ENCODE data around the gene TMEM184A. TPM values are rescaled to one million over a fixed set of nuclear protein-coding genes. Genes with fewer than 3 reads are reported as not detected.

The TMEM184A gene
- total RNA-seq, 4 donors from 2014 or later, result 0.55 to 3.3 (median 1.3) TPM

- DNase-seq, result no peak
- Histone ChIP-seq H3K27ac (peak overlapping the region; percentile 98 to 100 (median 99)), H3K9me3 (no peaks in the 10 kb centered on the region), H3K27me3 (no peaks in the 10 kb centered on the region), H3K4me1 (peaks cover 38% of the 10 kb centered on the region in 2 donors), H3K4me3 (peak overlapping the region; percentile 65 to 78 (median 70)), H3K36me3 (no peaks in the 10 kb centered on the region)
- TF ChIP-seq CTCF (IDR thresholded peaks at IDR 0.05 in 4 of 5, conservative IDR thresholded peaks at IDR 0.05 in 1 of 5) (no peak), POLR2A (IDR thresholded peaks at IDR 0.05) (no peak)
- ATAC-seq, result peak; percentile 0 to 1
- intact Hi-C loops (cut with DNase I; ENCODE audit: low total_unique reads), result loop anchor here (1.0 to 10.0 kb wide), 3 partner anchors 18 to 486 kb away; partner anchors contain the start of genes GPR146 and INTS1
- in situ Hi-C loops (cut with MboI; ENCODE audit: low sequenced_read_pairs in 4 of 4), result no loop called here
Measured at GRCh38 chr7:1530946-1531262, 25.1 kb downstream of the TMEM184A start.

- Histone ChIP-seq H3K27ac (peak overlapping the region in 3 of 4 donors; percentile 99 to 100 (median 99)), H3K9me3 (no peaks in the 10 kb centered on the region), H3K27me3 (no peaks in the 10 kb centered on the region), H3K4me3 (no peak overlapping the region), H3K36me3 (no peaks in the 10 kb centered on the region), H3K4me1 (peaks cover 27 to 28% of the 10 kb centered on the region in 2 donors)
- TF ChIP-seq CTCF (IDR thresholded peaks at IDR 0.05 in 4 of 5, conservative IDR thresholded peaks at IDR 0.05 in 1 of 5) (no peak), POLR2A (IDR thresholded peaks at IDR 0.05) (no peak)
- no peak for ATAC-seq
- peak in 1 of 2 donors; percentile 18 for DNase-seq
- in situ Hi-C loops (cut with MboI; ENCODE audit: low sequenced_read_pairs in 4 of 4) (no loop called here), intact Hi-C loops (cut with DNase I; ENCODE audit: low total_unique reads) (loop anchor here (1.0 to 10.0 kb wide), 3 partner anchors 16 to 485 kb away; partner anchors contain the start of genes GPR146 and INTS1)
Measured at GRCh38 chr7:1529383-1530116, 26.5 kb downstream of the TMEM184A start.

GRCh38 chr7:1526271-1526754, 29.7 kb downstream of the TMEM184A start:
- Histone ChIP-seq H3K36me3 (no peaks in the 10 kb centered on the region), H3K27ac (no peak overlapping the region), H3K27me3 (no peaks in the 10 kb centered on the region), H3K9me3 (no peaks in the 10 kb centered on the region), H3K4me3 (no peak overlapping the region), H3K4me1 (no peaks in the 10 kb centered on the region)
- ATAC-seq (no peak), DNase-seq (no peak)
- TF ChIP-seq POLR2A (IDR thresholded peaks at IDR 0.05) (no peak), CTCF (IDR thresholded peaks at IDR 0.05 in 4 of 5, conservative IDR thresholded peaks at IDR 0.05 in 1 of 5) (no peak)
- intact Hi-C loops (cut with DNase I; ENCODE audit: low total_unique reads) (no loop called here), in situ Hi-C loops (cut with MboI; ENCODE audit: low sequenced_read_pairs in 4 of 4) (no loop called here)

DNA sequence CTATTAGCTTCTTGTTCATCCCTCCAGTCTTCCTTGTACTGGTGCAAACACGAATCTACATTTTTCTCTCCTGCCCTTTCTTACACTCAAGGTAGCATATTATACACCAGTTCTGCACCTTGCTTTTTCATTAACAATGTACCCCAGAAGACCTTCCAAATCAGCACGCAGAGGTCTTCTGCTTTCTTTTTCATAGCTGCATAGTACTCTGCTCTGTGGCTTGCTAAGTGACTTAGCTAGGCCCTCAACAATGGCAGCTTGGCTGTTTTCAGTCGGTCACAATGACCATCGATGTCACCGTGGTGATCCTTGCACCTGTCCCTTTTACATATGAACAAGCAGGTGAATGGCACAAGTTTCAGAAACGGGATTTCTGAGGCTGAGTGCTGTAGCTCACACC, 30.6 kb downstream of the TMEM184A start:
- ATAC-seq (no peak), DNase-seq (no peak)
- Histone ChIP-seq H3K27ac (no peak overlapping the region), H3K36me3 (no peaks in the 10 kb centered on the region), H3K4me3 (no peak overlapping the region), H3K27me3 (no peaks in the 10 kb centered on the region), H3K4me1 (no peaks in the 10 kb centered on the region), H3K9me3 (no peaks in the 10 kb centered on the region)
- in situ Hi-C loops (cut with MboI; ENCODE audit: low sequenced_read_pairs in 4 of 4) (no loop called here), intact Hi-C loops (cut with DNase I; ENCODE audit: low total_unique reads) (no loop called here)
- TF ChIP-seq CTCF (IDR thresholded peaks at IDR 0.05 in 4 of 5, conservative IDR thresholded peaks at IDR 0.05 in 1 of 5), result no peak
- TF ChIP-seq POLR2A (IDR thresholded peaks at IDR 0.05), result no peak
